HEK293 (cell line): ENCODE data around the gene HNRNPUL1.

Experiments
- BCL11A ChIP-seq: fragments of 450-650 bp; formaldehyde crosslinking; IDR thresholded peaks from 2 replicates; pipeline ENCODE4 v1.5.1; 2016; ENCODE audit warnings: low read depth, missing biosample characterization, missing genetic modification characterization
- EGR2 ChIP-seq: fragments of 450-650 bp; formaldehyde crosslinking; IDR thresholded peaks from 2 replicates; pipeline ENCODE4 v1.5.1; 2016; ENCODE audit warnings: low read depth, missing biosample characterization, missing genetic modification characterization
- HOXA7 ChIP-seq: sonication (generic); formaldehyde crosslinking; IDR thresholded peaks from 2 replicates; pipeline ENCODE4 v1.8.1; 2022; ENCODE audit warnings: missing genetic modification reagents, borderline replicate concordance
- IKZF3 ChIP-seq: fragments of 450-650 bp; IDR thresholded peaks from 2 replicates; pipeline ENCODE4 v1.5.0; 2018; ENCODE audit warnings: missing biosample characterization, mild to moderate bottlenecking, missing genetic modification characterization, moderate library complexity
- KLF1 ChIP-seq: fragments of 450-650 bp; formaldehyde crosslinking; IDR thresholded peaks from 2 replicates; pipeline ENCODE4 v1.5.1; 2016; ENCODE audit warnings: missing biosample characterization, missing genetic modification characterization
- KLF10 ChIP-seq: fragments of 450-650 bp; IDR thresholded peaks from 2 replicates; pipeline ENCODE4 v1.5.1; 2018; ENCODE audit warnings: missing biosample characterization, mild to moderate bottlenecking, missing genetic modification characterization
- MEIS1 ChIP-seq: sonication (generic); formaldehyde crosslinking; IDR thresholded peaks from 2 replicates; pipeline ENCODE4 v1.8.1; 2022; ENCODE audit warnings: missing genetic modification reagents, mild to moderate bottlenecking, borderline replicate concordance
- PRDM2 ChIP-seq: fragments of 450-650 bp; formaldehyde crosslinking; IDR thresholded peaks from 2 replicates; pipeline ENCODE4 v1.5.1; 2016; ENCODE audit warnings: missing biosample characterization, missing genetic modification characterization, borderline replicate concordance
- SP3 ChIP-seq: fragments of 450-650 bp; formaldehyde crosslinking; IDR thresholded peaks from 2 replicates; pipeline ENCODE4 v1.5.1; 2016; ENCODE audit warnings: missing biosample characterization, missing genetic modification characterization
- ZBTB49 ChIP-seq: fragments of 450-650 bp; formaldehyde crosslinking; IDR thresholded peaks from 2 replicates; pipeline ENCODE4 v1.5.1; 2016; ENCODE audit warnings: missing biosample characterization, missing genetic modification characterization, low read depth
- ZNF133 ChIP-seq: fragments of 450-650 bp; formaldehyde crosslinking; IDR thresholded peaks from 2 replicates; pipeline ENCODE4 v1.5.1; 2016; ENCODE audit warnings: missing biosample characterization, missing genetic modification characterization
- ZNF423 ChIP-seq: fragments of 450-650 bp; formaldehyde crosslinking; IDR thresholded peaks from 2 replicates; pipeline ENCODE4 v1.5.1; 2016; ENCODE audit warnings: missing biosample characterization, missing genetic modification characterization
- ZNF449 ChIP-seq: fragments of 450-650 bp; formaldehyde crosslinking; IDR thresholded peaks from 2 replicates; pipeline ENCODE4 v1.5.1; 2017; ENCODE audit warnings: missing biosample characterization, mild to moderate bottlenecking, missing genetic modification characterization, moderate library complexity
- ZNF518A ChIP-seq: fragments of 450-650 bp; formaldehyde crosslinking; conservative IDR thresholded peaks from 2 replicates; pipeline ENCODE4 v1.5.1; 2016; ENCODE audit warnings: low read depth, missing biosample characterization, missing genetic modification characterization
- ZNF530 ChIP-seq: fragments of 450-650 bp; formaldehyde crosslinking; IDR thresholded peaks from 2 replicates; pipeline ENCODE4 v1.5.1; 2016; ENCODE audit warnings: low read depth, missing biosample characterization, missing genetic modification characterization
- ZNF624 ChIP-seq: fragments of 450-650 bp; formaldehyde crosslinking; IDR thresholded peaks from 2 replicates; pipeline ENCODE4 v1.5.1; 2017; ENCODE audit warnings: missing biosample characterization, missing genetic modification characterization
- ZNF692 ChIP-seq: fragments of 450-650 bp; formaldehyde crosslinking; IDR thresholded peaks from 2 replicates; pipeline ENCODE4 v1.5.1; 2016; ENCODE audit warnings: missing biosample characterization, missing genetic modification characterization
- ZNF785 ChIP-seq: fragments of 450-650 bp; formaldehyde crosslinking; IDR thresholded peaks from 2 replicates; pipeline ENCODE4 v1.5.1; 2016; ENCODE audit warnings: missing biosample characterization, missing genetic modification characterization
- ZNF791 ChIP-seq: fragments of 450-650 bp; formaldehyde crosslinking; IDR thresholded peaks from 2 replicates; pipeline ENCODE4 v1.5.1; 2016; ENCODE audit warnings: missing biosample characterization, missing genetic modification characterization
- ZSCAN18 ChIP-seq: fragments of 450-650 bp; formaldehyde crosslinking; IDR thresholded peaks from 2 replicates; pipeline ENCODE4 v1.5.1; 2016; ENCODE audit warnings: missing biosample characterization, missing genetic modification characterization

The HNRNPUL1 gene

GRCh38 chr19:41264581-41265394, 616 bp downstream of the HNRNPUL1 start (continued):
- no peak for TF ChIP-seq ZNF530 (tag by site-specific recombination)
- TF ChIP-seq EGR2 (tag by site-specific recombination): peak; percentile 33; the same call in 1 of the 2 replicates
- TF ChIP-seq ZSCAN18 (tag by site-specific recombination): no peak
- TF ChIP-seq ZNF791 (tag by site-specific recombination): 0 out of 2 replicates have a peak, but pooled peaks have one; percentile 42
- TF ChIP-seq ZNF518A (tag by site-specific recombination): no peak
- 0 out of 2 replicates have a peak, but pooled peaks have one; percentile 40 for TF ChIP-seq ZNF133 (tag by site-specific recombination)
- no peak for TF ChIP-seq KLF1 (tag by site-specific recombination)
- TF ChIP-seq IKZF3 (tag by site-specific recombination): no peak
- TF ChIP-seq HOXA7 (CRISPR knock-in tag): no peak
- no peak for TF ChIP-seq MEIS1 (CRISPR knock-in tag)
- TF ChIP-seq ZNF785: 0 out of 2 replicates have a peak, but pooled peaks have one; percentile 26
- TF ChIP-seq PRDM2 (tag by site-specific recombination): no peak; the same call in 1 of the 2 replicates
- no peak for TF ChIP-seq ZNF449
- TF ChIP-seq ZNF423 (tag by site-specific recombination): no peak
- peak; percentile 77 for TF ChIP-seq ZNF692 (tag by site-specific recombination)
- TF ChIP-seq KLF10 (tag by site-specific recombination): no peak
- peak; percentile 42 for TF ChIP-seq SP3 (tag by site-specific recombination)
- no peak for TF ChIP-seq BCL11A (tag by site-specific recombination)
- TF ChIP-seq ZNF624 (tag by site-specific recombination): no peak
- TF ChIP-seq ZBTB49: no peak
